K562 (cell line): ENCODE measurements around the gene SLIT1.
A peak's percentile ranks its signal among the peaks of the same experiment; 100 is the strongest.

Source experiments
- CEBPB ChIP-seq: fragments of 450-650 bp; IDR thresholded peaks from 2 replicates; pipeline ENCODE4 v1.6.1; 2016; ENCODE audit warnings: missing genetic modification characterization, missing compliant biosample characterization
- DNMT1 ChIP-seq: fragments of 450-650 bp; IDR thresholded peaks from 2 replicates; pipeline ENCODE4 v1.6.1; 2016; ENCODE audit warnings: antibody characterized with exemption, mild to moderate bottlenecking
- EGR1 ChIP-seq: fragments of 450-650 bp; conservative IDR thresholded peaks from 2 replicates; pipeline ENCODE4 v1.6.1; 2017; ENCODE audit warnings: mild to moderate bottlenecking
- FOXM1 ChIP-seq, 2 experiments: fragments of 450-650 bp in 1 of 2; sonication (generic) in 1 of 2; formaldehyde crosslinking in 1 of 2; IDR thresholded peaks; 2 replicates each; pipeline versions ENCODE4 v1.6.1 to v1.9.0; 2017 to 2022; ENCODE audit warnings: low read depth in 2 of 2, mild to moderate bottlenecking in 2 of 2, missing genetic modification reagents in 1 of 2, moderate library complexity in 1 of 2
- HDAC2 ChIP-seq: fragments of 450-650 bp; IDR thresholded peaks from 2 replicates; pipeline ENCODE4 v1.6.1; 2016; ENCODE audit warnings: mild to moderate bottlenecking
- KAT7 ChIP-seq: sonication (generic); formaldehyde crosslinking; IDR thresholded peaks from 2 replicates; pipeline ENCODE4 v1.8.0; 2022; ENCODE audit warnings: missing genetic modification reagents, mild to moderate bottlenecking, borderline replicate concordance
- NFYB ChIP-seq: IDR thresholded peaks from 2 replicates; pipeline ENCODE4 v1.6.1; 2011; ENCODE audit warnings: mild to moderate bottlenecking, moderate library complexity; ENCODE audit not compliant: insufficient read length; ENCODE audit errors: extremely low read depth
- RFX5 ChIP-seq: IDR thresholded peaks from 2 replicates; pipeline ENCODE4 v1.6.1; 2011; ENCODE audit warnings: low read depth, mild to moderate bottlenecking, improper control_type of control experiment, low read length
- TAF1 ChIP-seq: IDR thresholded peaks from 2 replicates; pipeline ENCODE4 v1.6.1; 2011; ENCODE audit warnings: mild to moderate bottlenecking, low read length, moderate library complexity; ENCODE audit not compliant: insufficient read depth, control insufficient read depth, severe bottlenecking; ENCODE audit errors: extremely low read depth
- ZBTB17 ChIP-seq: fragments of 450-650 bp; formaldehyde crosslinking; IDR thresholded peaks from 2 replicates; pipeline ENCODE4 v1.4.0; 2020; ENCODE audit warnings: mild to moderate bottlenecking
- ZNF224 ChIP-seq: sonication (generic); formaldehyde crosslinking; IDR thresholded peaks from 2 replicates; pipeline ENCODE4 v1.8.0; 2022; ENCODE audit warnings: mild to moderate bottlenecking, missing genetic modification reagents
- ZNF263 ChIP-seq: sonication (generic); formaldehyde crosslinking; IDR thresholded peaks from 2 replicates; pipeline ENCODE4 v1.8.0; 2022; ENCODE audit warnings: mild to moderate bottlenecking, missing genetic modification reagents, borderline replicate concordance
- TF ChIP-seq, protein P1 (sequence below), 3 experiments: IDR thresholded peaks in 2 of 3; conservative IDR thresholded peaks in 1 of 3; 2 replicates each; pipeline ENCODE4 v1.5.1; 2011 to 2012; ENCODE audit warnings: low read length in 3 of 3, mild to moderate bottlenecking in 3 of 3, control low read depth in 2 of 3, improper control_type of control experiment in 1 of 3, inconsistent platforms in 1 of 3, low read depth in 1 of 3, mixed read lengths in 1 of 3, moderate library complexity in 1 of 3; ENCODE audit not compliant: insufficient read depth in 2 of 3

- no peak for TF ChIP-seq KAT7 (CRISPR knock-in tag)
- TF ChIP-seq RFX5 = no peak
- TF ChIP-seq FOXM1 (IDR thresholded peaks at IDR 0.05; ENCODE audit: low read depth) = no peak
- TF ChIP-seq FOXM1 (CRISPR knock-in tag; IDR thresholded peaks at IDR 0.05; ENCODE audit: low read depth) = no peak
- TF ChIP-seq, protein P1, sequence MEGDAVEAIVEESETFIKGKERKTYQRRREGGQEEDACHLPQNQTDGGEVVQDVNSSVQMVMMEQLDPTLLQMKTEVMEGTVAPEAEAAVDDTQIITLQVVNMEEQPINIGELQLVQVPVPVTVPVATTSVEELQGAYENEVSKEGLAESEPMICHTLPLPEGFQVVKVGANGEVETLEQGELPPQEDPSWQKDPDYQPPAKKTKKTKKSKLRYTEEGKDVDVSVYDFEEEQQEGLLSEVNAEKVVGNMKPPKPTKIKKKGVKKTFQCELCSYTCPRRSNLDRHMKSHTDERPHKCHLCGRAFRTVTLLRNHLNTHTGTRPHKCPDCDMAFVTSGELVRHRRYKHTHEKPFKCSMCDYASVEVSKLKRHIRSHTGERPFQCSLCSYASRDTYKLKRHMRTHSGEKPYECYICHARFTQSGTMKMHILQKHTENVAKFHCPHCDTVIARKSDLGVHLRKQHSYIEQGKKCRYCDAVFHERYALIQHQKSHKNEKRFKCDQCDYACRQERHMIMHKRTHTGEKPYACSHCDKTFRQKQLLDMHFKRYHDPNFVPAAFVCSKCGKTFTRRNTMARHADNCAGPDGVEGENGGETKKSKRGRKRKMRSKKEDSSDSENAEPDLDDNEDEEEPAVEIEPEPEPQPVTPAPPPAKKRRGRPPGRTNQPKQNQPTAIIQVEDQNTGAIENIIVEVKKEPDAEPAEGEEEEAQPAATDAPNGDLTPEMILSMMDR (IDR thresholded peaks at IDR 0.05 in 2 of 3, conservative IDR thresholded peaks at IDR 0.05 in 1 of 3; ENCODE audit: insufficient read depth in 2 of 3, low read depth in 1 of 3, low read length in 3 of 3) = peak; percentile 64 to 73 (median 73)
- no peak for TF ChIP-seq ZNF224
- TF ChIP-seq DNMT1 = no peak
- TF ChIP-seq ZNF263 (CRISPR knock-in tag) = no peak
- no peak for TF ChIP-seq TAF1
- no peak for TF ChIP-seq EGR1
- no peak for TF ChIP-seq NFYB
- TF ChIP-seq ZBTB17 = no peak
- TF ChIP-seq HDAC2 = no peak
- TF ChIP-seq CEBPB (tag) = peak; percentile 59
These were observed 160.0 kb downstream of the SLIT1 start for GRCh38 chr10:97025613-97026242.
